HG03135 (cell line): ENCODE measurements around the gene PEX12.
"Not testable (repeated sequence)": the region's sequence is repeated elsewhere in the genome, so short reads cannot be mapped to it uniquely, and the experiment has no call there.

Experiments
- ATAC-seq: cut with Tn5 transposase; IDR thresholded peaks from one replicate; pipeline ENCODE4 v1.9.1; 2021; ENCODE audit warnings: mild to moderate bottlenecking, moderate library complexity; ENCODE audit not compliant: unreplicated experiment

PEX12 gene

DNA sequence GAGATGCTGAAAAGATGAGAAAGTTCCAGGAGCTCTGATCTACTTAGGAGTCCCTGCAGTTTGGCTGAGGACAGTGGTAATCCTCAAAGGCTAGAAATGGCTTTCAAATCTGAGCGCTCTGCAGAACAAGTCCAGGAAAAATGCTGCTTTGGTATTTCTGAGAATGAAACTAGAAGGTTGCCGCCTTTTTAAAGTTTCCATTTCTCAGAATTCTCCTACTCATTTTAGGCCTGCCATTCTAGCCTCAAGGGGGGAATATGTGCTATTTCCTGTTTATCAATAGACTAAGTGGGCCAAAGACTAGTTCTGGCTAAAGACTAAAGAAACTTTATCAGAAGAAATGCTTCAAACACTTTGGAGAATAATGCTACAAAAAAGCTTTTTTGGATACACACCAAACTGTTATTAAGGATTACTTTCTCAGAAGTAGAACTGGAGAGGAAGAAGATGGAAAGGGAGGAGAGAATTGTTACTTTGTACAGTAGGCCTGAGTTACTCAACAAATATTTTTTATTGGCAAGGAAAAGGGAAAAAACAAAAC is 40.7 kb downstream of the PEX12 start, which contains the start of gene SLFN12L:
Gene SLFN12L (minus strand): TSS at position 78 of the 541 bp plus-strand sequence. CDS start 15,314 bp downstream, outside the sequence.
- no peak for ATAC-seq

DNA sequence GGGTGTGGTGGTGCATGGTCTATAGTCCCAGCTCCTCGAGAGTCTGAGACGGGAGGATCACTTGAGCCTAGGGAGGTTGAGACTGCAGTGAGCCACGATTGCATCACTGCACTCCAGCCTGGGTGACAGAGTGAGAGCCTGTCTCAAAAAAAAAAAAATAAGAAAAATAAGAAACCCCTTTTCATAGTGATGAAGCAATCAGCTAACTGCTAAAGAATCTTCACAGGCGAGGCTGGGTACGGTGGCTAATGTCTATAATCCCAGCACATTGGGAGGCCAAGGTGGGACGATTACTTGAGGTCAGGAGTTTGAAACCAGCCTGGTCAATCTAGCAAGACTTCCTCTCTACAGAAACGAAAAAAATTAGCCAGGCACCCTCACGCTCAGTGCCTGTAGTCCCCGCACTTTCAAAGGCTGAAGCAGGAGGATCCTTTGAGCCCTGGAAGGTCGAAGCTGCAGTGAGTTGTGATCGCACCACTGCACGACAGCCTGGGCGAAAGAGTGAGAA is 41.7 kb downstream of the PEX12 start:
- ATAC-seq = no peak

DNA sequence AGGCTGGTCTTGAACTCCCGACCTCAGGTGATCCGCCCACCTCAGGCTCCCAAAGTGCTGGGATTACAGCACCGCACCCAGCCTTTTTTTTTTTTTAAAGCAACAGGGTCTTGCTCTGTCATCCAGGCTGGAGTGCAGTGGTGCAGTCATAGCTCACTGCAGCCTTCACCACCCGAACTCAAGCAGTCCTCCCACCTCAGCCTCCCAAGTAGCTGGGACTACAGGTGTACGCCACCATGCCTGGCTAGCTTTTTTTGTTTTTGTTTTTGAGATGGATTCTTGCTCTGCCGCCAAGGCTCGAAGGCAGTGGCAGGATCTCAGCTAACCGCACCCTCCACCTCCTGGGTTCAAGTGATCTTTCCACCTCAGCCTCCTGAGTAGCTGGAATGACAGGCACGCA is 43.0 kb downstream of the PEX12 start:
- ATAC-seq = not testable (repeated sequence)

DNA sequence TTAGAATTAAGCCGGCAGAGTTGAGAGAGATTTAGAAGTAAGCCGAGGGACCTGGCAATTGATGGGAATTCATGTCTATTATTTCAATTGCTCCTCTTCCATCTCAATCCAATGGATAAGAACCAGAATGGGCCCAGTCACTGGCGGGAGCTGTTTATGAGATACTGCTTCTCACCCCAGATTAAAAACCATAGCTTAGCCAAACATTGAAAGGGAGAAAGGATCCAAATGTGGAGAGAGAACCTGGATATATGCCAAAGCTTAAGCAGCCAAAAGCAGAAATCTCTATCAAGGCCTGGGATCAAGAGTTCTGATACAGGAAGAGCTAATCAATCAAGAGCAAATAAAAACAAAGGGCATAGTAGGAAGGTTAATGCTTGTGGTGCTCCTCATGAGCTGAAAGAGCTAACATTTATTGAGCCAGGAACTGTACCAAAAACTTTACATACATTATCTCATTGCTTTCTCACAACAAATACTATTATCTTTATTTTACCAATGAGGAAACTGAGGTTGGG is 43.7 kb downstream of the PEX12 start:
- no peak for ATAC-seq

DNA sequence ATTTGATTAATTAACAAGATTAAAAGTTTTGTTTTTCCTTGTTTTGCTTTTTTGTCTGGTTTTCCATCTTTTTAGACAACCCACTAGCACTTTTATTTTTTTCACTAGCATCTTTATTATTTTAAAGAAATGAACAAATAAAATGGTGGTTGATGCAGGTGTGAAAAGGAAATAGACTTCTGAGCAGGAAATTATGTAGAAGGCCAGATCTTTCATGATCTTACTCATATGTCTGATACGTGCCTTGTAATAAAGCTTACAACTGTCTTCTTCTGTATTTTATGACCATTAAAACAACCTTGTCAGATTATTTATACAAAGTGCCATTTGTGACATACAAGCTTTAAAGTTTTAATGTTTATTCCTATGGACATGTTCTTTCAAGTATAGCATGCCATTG is 47.2 kb downstream of the PEX12 start:
- no peak for ATAC-seq

DNA sequence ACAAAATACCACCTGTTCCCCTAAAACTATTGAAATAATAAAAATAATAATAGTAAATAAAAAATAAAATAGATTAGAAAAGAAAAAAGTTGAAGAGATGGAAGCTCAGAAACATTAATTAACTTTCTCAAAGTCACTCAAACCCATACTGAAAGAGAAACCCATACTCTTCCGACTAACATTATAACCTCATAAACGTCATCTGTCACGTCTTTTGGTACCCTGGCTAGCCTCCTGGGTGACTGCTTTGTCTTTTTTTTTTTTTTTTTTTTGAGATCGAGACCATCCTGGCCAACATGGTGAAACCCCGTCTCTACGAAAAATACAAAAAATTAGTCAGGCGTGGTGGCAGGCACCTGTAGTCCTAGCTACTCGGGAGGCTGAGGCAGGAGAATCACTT is 48.5 kb downstream of the PEX12 start:
- ATAC-seq = no peak

DNA sequence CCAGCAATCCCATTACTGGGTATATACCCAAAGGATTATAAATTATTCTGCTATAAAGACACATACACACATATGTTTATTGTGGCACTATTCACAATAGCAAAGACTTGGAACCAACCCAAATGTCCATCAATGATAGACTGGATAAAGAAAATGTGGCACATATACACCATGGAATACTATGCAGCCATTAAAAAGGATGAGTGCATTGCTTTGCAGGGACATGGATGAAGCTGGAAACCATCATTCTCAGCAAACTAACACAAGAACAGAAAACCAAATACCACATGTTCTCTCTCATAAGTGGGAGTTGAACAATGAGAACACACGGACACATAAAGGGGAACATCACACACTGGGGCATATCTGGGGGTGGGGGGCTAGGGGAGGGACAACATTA is 49.0 kb downstream of the PEX12 start:
- not testable (repeated sequence) for ATAC-seq
